Upper lobe of right lung (tissue), 1 donor: ENCODE measurements around the gene INSYN2B. TPM values are rescaled to one million over a fixed set of nuclear protein-coding genes. Genes with fewer than 3 reads are reported as not detected.

Source experiments
- ATAC-seq: fragments of 200-7000 bp; cut with Tn5 transposase; one replicate; pipeline ENCODE4 v1.9.1; 2020; ENCODE audit warnings: mild to moderate bottlenecking, moderate library complexity
- DNase-seq: peaks from one replicate; pipeline ENCODE4 v3.0.0-alpha.2; 2020
- H3K27ac ChIP-seq: fragments of 200-600 bp; one replicate; pipeline ENCODE4 v1.8.0; 2022
- H3K27me3 ChIP-seq: fragments of 200-600 bp; one replicate; pipeline ENCODE4 v1.8.0; 2022; ENCODE audit warnings: mild to moderate bottlenecking
- H3K36me3 ChIP-seq: fragments of 200-600 bp; one replicate; pipeline ENCODE4 v1.8.0; 2022
- H3K4me1 ChIP-seq: fragments of 200-600 bp; one replicate; pipeline ENCODE4 v1.8.0; 2022
- H3K4me3 ChIP-seq: fragments of 200-600 bp; one replicate; pipeline ENCODE4 v1.8.0; 2022; ENCODE audit warnings: mild to moderate bottlenecking
- H3K9me3 ChIP-seq: fragments of 200-600 bp; one replicate; pipeline ENCODE4 v1.8.0; 2022
- intact Hi-C: fragments of 100-400 bp; cut with DNase I; formaldehyde crosslinking; loops from one replicate; pipeline ENCODE4 v1.11.0; 2022
- total RNA-seq: library from RNA; stranded (reverse); fragmentation: NEBNext Ultra II Directional; extraction: Animal tissue kit (Norgen Biotek cat#: 25700); gene quantifications from one replicate; pipeline ENCODE4 v1.2.1, GENCODE V29; 2021
- TF ChIP-seq, protein P1 (sequence below): fragments of 200-600 bp; IDR thresholded peaks from one replicate; pipeline ENCODE4 v1.8.0; 2022; ENCODE audit warnings: antibody characterized with exemption
- donor health status: DM: no; HTN: yes; CAD: no; lungs with severe emphysema.

INSYN2B gene
- total RNA-seq, 1 donor from 2014 or later: 0.17 TPM

DNA sequence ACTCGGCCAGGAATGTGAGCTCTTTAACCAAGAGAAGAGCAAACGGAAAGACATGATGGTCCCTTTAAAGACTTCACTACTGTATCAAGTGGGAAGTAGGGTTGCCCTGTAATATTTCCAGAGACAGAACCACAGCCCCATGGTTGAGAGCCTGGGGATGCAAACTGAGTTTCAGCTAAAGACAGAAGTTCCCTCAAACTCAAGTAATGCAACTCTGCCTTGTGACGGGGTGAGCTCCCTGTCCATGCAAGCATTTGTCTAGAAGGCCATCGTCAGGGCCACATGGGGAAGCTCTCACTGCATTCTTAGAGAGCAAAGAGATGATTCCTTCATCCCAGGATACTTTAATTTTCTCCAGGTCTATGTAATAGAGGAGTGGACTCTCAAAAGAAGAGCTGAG lies 82.8 kb downstream of the INSYN2B start:
- intact Hi-C loops: no loop called here
- no peak for DNase-seq
- Histone ChIP-seq H3K27ac (no peak overlapping the region), H3K4me1 (no peaks in the 10 kb centered on the region), H3K36me3 (no peaks in the 10 kb centered on the region), H3K9me3 (no peaks in the 10 kb centered on the region), H3K4me3 (no peak overlapping the region), H3K27me3 (no peaks in the 10 kb centered on the region)
- peak; percentile 46 for ATAC-seq
- TF ChIP-seq, protein P1, sequence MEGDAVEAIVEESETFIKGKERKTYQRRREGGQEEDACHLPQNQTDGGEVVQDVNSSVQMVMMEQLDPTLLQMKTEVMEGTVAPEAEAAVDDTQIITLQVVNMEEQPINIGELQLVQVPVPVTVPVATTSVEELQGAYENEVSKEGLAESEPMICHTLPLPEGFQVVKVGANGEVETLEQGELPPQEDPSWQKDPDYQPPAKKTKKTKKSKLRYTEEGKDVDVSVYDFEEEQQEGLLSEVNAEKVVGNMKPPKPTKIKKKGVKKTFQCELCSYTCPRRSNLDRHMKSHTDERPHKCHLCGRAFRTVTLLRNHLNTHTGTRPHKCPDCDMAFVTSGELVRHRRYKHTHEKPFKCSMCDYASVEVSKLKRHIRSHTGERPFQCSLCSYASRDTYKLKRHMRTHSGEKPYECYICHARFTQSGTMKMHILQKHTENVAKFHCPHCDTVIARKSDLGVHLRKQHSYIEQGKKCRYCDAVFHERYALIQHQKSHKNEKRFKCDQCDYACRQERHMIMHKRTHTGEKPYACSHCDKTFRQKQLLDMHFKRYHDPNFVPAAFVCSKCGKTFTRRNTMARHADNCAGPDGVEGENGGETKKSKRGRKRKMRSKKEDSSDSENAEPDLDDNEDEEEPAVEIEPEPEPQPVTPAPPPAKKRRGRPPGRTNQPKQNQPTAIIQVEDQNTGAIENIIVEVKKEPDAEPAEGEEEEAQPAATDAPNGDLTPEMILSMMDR: no peak

- ATAC-seq (no peak), DNase-seq (no peak)
- H3K4me3 ChIP-seq: no peak overlapping the region
- intact Hi-C loops: no loop called here
- no peaks in the 10 kb centered on the region for H3K27me3 ChIP-seq
- H3K36me3 ChIP-seq: no peaks in the 10 kb centered on the region
- TF ChIP-seq, protein P1: no peak
- H3K9me3 ChIP-seq: no peaks in the 10 kb centered on the region
- H3K4me1 ChIP-seq: no peaks in the 10 kb centered on the region
- H3K27ac ChIP-seq: no peak overlapping the region
Measured at GRCh38 chr5:169895926-169896325, 84.4 kb downstream of the INSYN2B start.

DNA sequence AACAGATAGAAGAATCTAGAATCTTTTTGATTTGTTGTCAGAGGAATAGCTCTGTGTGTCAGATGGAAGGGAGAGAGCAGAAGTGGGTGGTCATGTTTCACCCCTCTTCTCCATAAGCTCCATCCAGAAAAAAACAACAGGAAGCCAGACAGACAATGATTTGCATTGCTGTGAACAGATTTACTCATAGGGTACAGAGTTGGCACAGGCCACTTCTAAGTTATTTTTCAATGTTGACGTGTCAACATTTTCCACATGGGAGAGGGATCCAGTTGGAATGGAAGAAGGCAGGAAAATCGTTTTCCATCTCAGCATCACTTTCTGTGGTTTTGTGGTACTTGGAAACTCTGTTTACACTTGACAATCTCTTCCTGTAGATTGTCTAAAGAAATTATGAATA lies 86.7 kb downstream of the INSYN2B start:
- no peak for ATAC-seq
- no peak for DNase-seq
- TF ChIP-seq, protein P1: no peak
- intact Hi-C loops: no loop called here
- H3K9me3 ChIP-seq: no peaks in the 10 kb centered on the region
- no peaks in the 10 kb centered on the region for H3K4me1 ChIP-seq
- H3K27ac ChIP-seq: no peak overlapping the region
- H3K27me3 ChIP-seq: no peaks in the 10 kb centered on the region
- no peaks in the 10 kb centered on the region for H3K36me3 ChIP-seq
- no peak overlapping the region for H3K4me3 ChIP-seq

DNA sequence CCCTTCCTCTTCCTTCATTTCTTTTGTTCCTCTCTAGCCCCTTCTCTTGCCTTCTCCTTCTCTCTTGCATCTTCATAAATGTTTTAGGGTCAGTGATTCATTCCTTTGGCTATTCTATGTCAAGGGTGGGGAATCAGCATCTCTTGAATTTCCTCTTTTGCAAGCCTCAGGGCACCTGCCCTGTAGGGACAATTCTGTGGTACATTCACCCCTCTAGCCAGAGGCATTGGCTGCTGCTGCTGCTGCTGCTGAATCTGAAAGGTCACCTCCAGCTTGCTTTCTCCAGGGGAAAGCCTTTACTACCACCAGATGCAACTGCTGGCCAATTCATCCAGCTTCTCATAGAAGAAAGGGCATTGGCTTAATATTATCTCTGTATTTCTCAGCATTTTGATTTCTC lies 87.3 kb downstream of the INSYN2B start:
- no peaks in the 10 kb centered on the region for H3K27me3 ChIP-seq
- no peaks in the 10 kb centered on the region for H3K9me3 ChIP-seq
- TF ChIP-seq, protein P1: no peak
- ATAC-seq (no peak), DNase-seq (no peak)
- no peaks in the 10 kb centered on the region for H3K36me3 ChIP-seq
- H3K4me1 ChIP-seq: no peaks in the 10 kb centered on the region
- H3K27ac ChIP-seq: no peak overlapping the region
- intact Hi-C loops: no loop called here
- H3K4me3 ChIP-seq: no peak overlapping the region

DNA sequence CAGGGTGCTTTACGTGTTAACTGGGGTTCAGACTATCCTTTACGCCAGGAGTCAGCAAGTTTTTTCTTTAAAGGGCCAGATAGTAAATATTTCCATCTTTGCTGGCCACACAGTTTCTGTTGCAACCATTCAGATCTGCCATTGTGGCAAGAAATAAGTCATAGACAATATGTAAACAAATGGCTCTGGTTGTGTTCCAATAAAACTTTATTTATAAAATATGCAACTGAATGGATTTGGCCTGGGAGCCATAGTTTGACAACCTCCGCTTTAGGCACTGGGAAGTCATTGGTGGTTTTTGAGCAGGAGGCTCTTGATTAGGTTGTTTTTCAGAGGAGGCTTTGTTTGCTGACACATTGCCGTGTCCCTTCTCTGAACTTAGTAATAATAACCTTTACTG lies 90.7 kb downstream of the INSYN2B start:
- intact Hi-C loops: no loop called here

More for the DNA sequence above, 90.7 kb downstream of the INSYN2B start:
- TF ChIP-seq, protein P1: no peak
- no peak overlapping the region for H3K27ac ChIP-seq
- H3K9me3 ChIP-seq: no peaks in the 10 kb centered on the region
- H3K27me3 ChIP-seq: no peaks in the 10 kb centered on the region
- no peak overlapping the region for H3K4me3 ChIP-seq
- no peaks in the 10 kb centered on the region for H3K36me3 ChIP-seq
- ATAC-seq (no peak), DNase-seq (no peak)
- no peaks in the 10 kb centered on the region for H3K4me1 ChIP-seq
